Measurements from ENCODE around the gene XPNPEP3. TPM values are rescaled to one million over a fixed set of nuclear protein-coding genes. Genes with fewer than 3 reads are reported as not detected.

XPNPEP3 gene
- total RNA-seq, 1 donor from 2014 or later: 5.5 TPM

- Histone ChIP-seq H3K27me3 (ENCODE audit: control insufficient read depth, insufficient read depth, low read length) (no peaks in the 10 kb centered on the region), H3K36me3 (ENCODE audit: control insufficient read depth, insufficient read depth, low read length) (peaks cover 14% of the 10 kb centered on the region), H3K4me3 (ENCODE audit: low read depth, low read length) (no peak overlapping the region)
- TF ChIP-seq, protein P1, sequence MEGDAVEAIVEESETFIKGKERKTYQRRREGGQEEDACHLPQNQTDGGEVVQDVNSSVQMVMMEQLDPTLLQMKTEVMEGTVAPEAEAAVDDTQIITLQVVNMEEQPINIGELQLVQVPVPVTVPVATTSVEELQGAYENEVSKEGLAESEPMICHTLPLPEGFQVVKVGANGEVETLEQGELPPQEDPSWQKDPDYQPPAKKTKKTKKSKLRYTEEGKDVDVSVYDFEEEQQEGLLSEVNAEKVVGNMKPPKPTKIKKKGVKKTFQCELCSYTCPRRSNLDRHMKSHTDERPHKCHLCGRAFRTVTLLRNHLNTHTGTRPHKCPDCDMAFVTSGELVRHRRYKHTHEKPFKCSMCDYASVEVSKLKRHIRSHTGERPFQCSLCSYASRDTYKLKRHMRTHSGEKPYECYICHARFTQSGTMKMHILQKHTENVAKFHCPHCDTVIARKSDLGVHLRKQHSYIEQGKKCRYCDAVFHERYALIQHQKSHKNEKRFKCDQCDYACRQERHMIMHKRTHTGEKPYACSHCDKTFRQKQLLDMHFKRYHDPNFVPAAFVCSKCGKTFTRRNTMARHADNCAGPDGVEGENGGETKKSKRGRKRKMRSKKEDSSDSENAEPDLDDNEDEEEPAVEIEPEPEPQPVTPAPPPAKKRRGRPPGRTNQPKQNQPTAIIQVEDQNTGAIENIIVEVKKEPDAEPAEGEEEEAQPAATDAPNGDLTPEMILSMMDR (IDR thresholded peaks at IDR 0.05; ENCODE audit: insufficient read depth, low read length, severe bottlenecking): no peak
- DNase-seq (ENCODE audit: low read depth) (peak; percentile 31), FAIRE-seq (no peak)
Measured at GRCh38 chr22:40960145-40960544, 103.2 kb downstream of the XPNPEP3 start.

- DNase-seq (ENCODE audit: low read depth) (no peak), FAIRE-seq (no peak)
- H3K36me3 ChIP-seq (ENCODE audit: control insufficient read depth, insufficient read depth, low read length): peaks cover 21% of the 10 kb centered on the region
- no peaks in the 10 kb centered on the region for H3K27me3 ChIP-seq (ENCODE audit: control insufficient read depth, insufficient read depth, low read length)
- no peak overlapping the region for H3K4me3 ChIP-seq (ENCODE audit: low read depth, low read length)
- TF ChIP-seq, protein P1 (IDR thresholded peaks at IDR 0.05; ENCODE audit: insufficient read depth, low read length, severe bottlenecking): no peak
Measured at GRCh38 chr22:40965936-40966725, 109.2 kb downstream of the XPNPEP3 start.

DNA sequence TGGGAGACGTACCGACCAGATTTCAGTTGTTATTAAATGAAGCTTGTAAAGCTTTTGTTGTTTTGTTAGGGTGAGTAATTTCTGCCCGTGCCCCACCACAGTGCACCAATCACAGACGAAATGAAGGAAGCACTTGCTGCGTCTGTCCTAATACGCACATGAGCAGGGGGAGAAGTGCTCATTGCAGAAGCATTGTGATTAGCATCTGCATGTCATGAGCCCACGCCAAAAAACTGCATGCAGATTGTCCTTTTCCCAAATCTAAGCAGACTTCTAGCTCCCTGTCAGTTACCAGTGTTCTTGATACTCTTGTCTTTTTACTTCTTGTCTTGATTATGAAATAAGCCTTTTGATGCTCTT, 109.8 kb downstream of the XPNPEP3 start:
- Histone ChIP-seq H3K27me3 (ENCODE audit: control insufficient read depth, insufficient read depth, low read length) (no peaks in the 10 kb centered on the region), H3K36me3 (ENCODE audit: control insufficient read depth, insufficient read depth, low read length) (peaks cover 21% of the 10 kb centered on the region), H3K4me3 (ENCODE audit: low read depth, low read length) (no peak overlapping the region)
- TF ChIP-seq, protein P1 (IDR thresholded peaks at IDR 0.05; ENCODE audit: insufficient read depth, low read length, severe bottlenecking): no peak
- DNase-seq (ENCODE audit: low read depth) (no peak), FAIRE-seq (no peak)

DNA sequence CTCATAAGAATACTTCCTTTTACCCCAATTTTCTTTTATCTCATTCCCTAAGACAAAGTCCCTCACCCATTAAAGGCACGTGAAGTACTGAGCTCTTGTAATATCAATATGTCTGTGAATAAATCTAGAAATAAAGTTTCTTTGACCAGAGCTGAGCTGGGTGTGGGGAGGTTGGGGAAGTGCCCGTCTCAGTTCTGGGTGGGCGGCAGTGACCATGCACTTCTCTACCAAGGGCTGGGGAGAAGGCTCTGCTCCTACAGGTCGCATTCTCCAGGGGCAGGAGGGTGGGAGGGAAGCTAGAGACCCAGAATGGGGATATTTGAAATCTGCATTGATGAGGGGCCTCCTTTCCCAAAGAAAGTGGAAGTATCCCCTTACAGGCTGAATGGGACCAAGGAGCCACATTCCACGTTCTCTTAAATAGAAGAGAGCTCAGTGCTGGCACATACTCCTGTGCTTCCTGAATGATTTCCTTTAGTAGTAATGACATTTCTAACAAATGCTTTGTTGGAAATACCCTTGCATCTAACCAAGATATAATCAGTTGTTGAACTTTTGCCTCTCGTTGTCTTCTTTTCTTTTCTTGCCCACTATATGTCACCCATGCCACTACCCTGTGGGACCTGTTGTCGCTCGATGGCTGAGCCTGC, 110.3 kb downstream of the XPNPEP3 start:
- Histone ChIP-seq H3K4me3 (ENCODE audit: low read depth, low read length) (no peak overlapping the region), H3K36me3 (ENCODE audit: control insufficient read depth, insufficient read depth, low read length) (peaks cover 20% of the 10 kb centered on the region), H3K27me3 (ENCODE audit: control insufficient read depth, insufficient read depth, low read length) (no peaks in the 10 kb centered on the region)
- FAIRE-seq: no peak
- DNase-seq (ENCODE audit: low read depth): no peak
- TF ChIP-seq, protein P1 (IDR thresholded peaks at IDR 0.05; ENCODE audit: insufficient read depth, low read length, severe bottlenecking): no peak

DNA sequence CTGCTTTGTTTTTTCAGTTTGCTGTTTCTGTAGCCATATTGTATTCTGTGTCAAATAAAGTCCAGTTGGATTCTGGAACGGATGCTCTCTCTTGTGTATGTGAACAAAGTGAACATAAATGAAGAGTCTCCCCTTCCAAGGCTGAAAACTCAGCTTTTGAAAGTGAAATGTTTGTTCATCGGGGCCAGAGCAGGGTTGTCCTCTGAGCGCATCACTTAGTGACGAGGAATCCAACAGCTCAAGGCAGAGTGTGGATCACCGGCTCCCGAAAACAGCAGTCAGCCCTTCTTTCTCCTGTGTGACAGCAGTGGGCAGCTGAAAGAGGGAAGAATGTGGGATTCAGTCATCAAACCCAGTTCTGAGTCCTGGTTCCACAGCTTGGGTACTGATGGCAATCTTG, 115.6 kb downstream of the XPNPEP3 start:
- Histone ChIP-seq H3K27me3 (ENCODE audit: control insufficient read depth, insufficient read depth, low read length) (no peaks in the 10 kb centered on the region), H3K36me3 (ENCODE audit: control insufficient read depth, insufficient read depth, low read length) (peaks cover 14% of the 10 kb centered on the region), H3K4me3 (ENCODE audit: low read depth, low read length) (no peak overlapping the region)
- TF ChIP-seq, protein P1 (IDR thresholded peaks at IDR 0.05; ENCODE audit: insufficient read depth, low read length, severe bottlenecking): no peak
- peak; percentile 86 for FAIRE-seq
- no peak for DNase-seq (ENCODE audit: low read depth)

Measured in bronchial epithelial cell (primary cell).